Fibroblast of lung (primary cell): Measurements from ENCODE around the gene SDK1. TPM values are rescaled to one million over a fixed set of nuclear protein-coding genes. Genes with fewer than 3 reads are reported as not detected.

Experiments
- DNase-seq, 2 donors: peaks; one replicate each; pipeline versions ENCODE4 v3.0.0 to v3.0.0-alpha.2; 2010; ENCODE audit warnings: low read depth in 2 of 2
- H2AFZ ChIP-seq: 2 replicates; pipeline ENCODE4 v1.5.1; 2012; ENCODE audit warnings: low read length, control low read depth, inconsistent platforms
- H3K27ac ChIP-seq: 2 replicates; pipeline ENCODE4 v1.5.1; 2011; ENCODE audit warnings: low read length, control low read depth; ENCODE audit not compliant: insufficient read depth
- H3K27me3 ChIP-seq: 2 replicates; pipeline ENCODE4 v1.5.1; 2011; ENCODE audit warnings: mild to moderate bottlenecking, low read length; ENCODE audit not compliant: control insufficient read depth, insufficient read depth
- H3K36me3 ChIP-seq: 2 replicates; pipeline ENCODE4 v1.5.1; 2011; ENCODE audit warnings: low read length; ENCODE audit not compliant: control insufficient read depth, insufficient read depth
- H3K4me1 ChIP-seq: 2 replicates; pipeline ENCODE4 v1.5.1; 2011; ENCODE audit warnings: low read length; ENCODE audit not compliant: control insufficient read depth, insufficient read depth; ENCODE audit errors: extremely low read depth
- H3K4me2 ChIP-seq: 2 replicates; pipeline ENCODE4 v1.5.1; 2011; ENCODE audit warnings: low read length, control low read depth; ENCODE audit not compliant: insufficient read depth; ENCODE audit errors: extremely low read depth
- H3K4me3 ChIP-seq, 4 experiments: fragments of 200-600 bp in 1 of 4; sonication (generic) in 1 of 4; replicated peaks in 1 of 4; 2 replicates each; pipeline ENCODE4 v1.5.1; 2011 to 2016; ENCODE audit warnings: low read length in 4 of 4, low read depth in 3 of 4, mild to moderate bottlenecking in 3 of 4, control low read depth in 2 of 4, inconsistent platforms in 1 of 4, mixed read lengths in 1 of 4; ENCODE audit not compliant: insufficient read depth in 1 of 4; ENCODE audit errors: control extremely low read depth in 1 of 4
- H3K79me2 ChIP-seq: 2 replicates; pipeline ENCODE4 v1.5.1; 2012; ENCODE audit warnings: mild to moderate bottlenecking, low read length, inconsistent platforms; ENCODE audit not compliant: control insufficient read depth, insufficient read depth
- H3K9ac ChIP-seq: 2 replicates; pipeline ENCODE4 v1.5.1; 2011; ENCODE audit warnings: mild to moderate bottlenecking, low read length, control low read depth; ENCODE audit not compliant: insufficient read depth
- H3K9me3 ChIP-seq: 2 replicates; pipeline ENCODE4 v1.5.1; 2012; ENCODE audit warnings: low read depth, low read length; ENCODE audit not compliant: control insufficient read depth, insufficient read depth
- H4K20me1 ChIP-seq: 2 replicates; pipeline ENCODE4 v1.5.1; 2011; ENCODE audit warnings: low read length; ENCODE audit not compliant: control insufficient read depth, insufficient read depth; ENCODE audit errors: extremely low read depth
- EZH2 ChIP-seq: IDR thresholded peaks from 2 replicates; pipeline ENCODE4 v1.5.1; 2012; ENCODE audit warnings: low read length, control low read depth, mild to moderate bottlenecking; ENCODE audit errors: missing control alignments
- polyA plus RNA-seq, 2 donors: library from polyadenylated mRNA; depleted of rRNA in 1 of 2; stranded (reverse) in 1 of 2; unstranded in 1 of 2; fragments of >200 nt; gene quantifications; 2 replicates each; pipeline ENCODE4 v1.2.1, GENCODE V29; 2011 to 2012; ENCODE audit warnings: missing spikeins in 1 of 2
- total RNA-seq: library from RNA; depleted of rRNA; stranded (reverse); fragments of >200 nt; gene quantifications from 2 replicates; pipeline ENCODE4 v1.2.1, GENCODE V29; 2014
- TF ChIP-seq, protein P1 (sequence below), 2 donors: IDR thresholded peaks in 1 of 2; conservative IDR thresholded peaks in 1 of 2; 1 replicate in 1 of 2; 2 replicates in 1 of 2; pipeline ENCODE4 v1.5.1; 2011 to 2012; ENCODE audit warnings: low read length in 2 of 2, control low read depth in 1 of 2, inconsistent platforms in 1 of 2, low read depth in 1 of 2, mild to moderate bottlenecking in 1 of 2

SDK1 gene
- total and polyA plus RNA-seq, 2 donors (not counting 1 experiment from before 2014, with no cell fraction given): 1.0 to 8.6 TPM

DNA sequence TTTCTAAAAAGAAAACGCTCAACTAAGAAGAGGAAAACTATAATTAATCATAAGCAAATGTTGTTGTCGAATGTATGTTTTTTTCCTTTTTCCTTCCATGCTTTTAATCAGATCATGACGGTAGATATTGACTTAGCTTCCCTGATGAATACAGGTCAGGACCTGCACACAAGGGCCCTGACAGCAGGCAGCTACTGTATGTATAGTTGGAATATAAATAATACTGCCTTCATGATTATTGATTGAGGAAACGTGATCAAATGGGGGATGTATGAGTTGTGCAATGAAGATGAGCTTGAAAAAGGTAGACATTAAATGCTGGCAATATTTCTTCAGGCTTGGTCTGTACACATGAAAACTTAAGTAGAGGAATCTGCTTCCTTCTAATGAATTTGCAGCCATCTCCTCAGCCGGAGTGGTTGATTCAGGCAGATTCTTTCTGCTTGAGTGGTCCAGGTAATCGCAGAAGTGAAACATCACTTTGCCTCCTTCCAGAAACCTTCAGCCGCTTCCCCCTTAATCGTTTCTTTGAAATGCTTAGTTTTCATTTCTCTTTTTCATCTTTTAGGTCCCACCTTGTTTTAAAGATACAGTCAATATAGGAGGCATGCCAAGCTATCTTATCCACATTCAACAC lies 656.5 kb downstream of the SDK1 start:
- Histone ChIP-seq H4K20me1 (no peaks in the 10 kb centered on the region), H3K27ac (no peak overlapping the region), H2AFZ (no peak overlapping the region), H3K36me3 (no peaks in the 10 kb centered on the region), H3K9me3 (no peaks in the 10 kb centered on the region), H3K4me2 (no peak overlapping the region), H3K4me3 (no peak overlapping the region), H3K9ac (no peak overlapping the region), H3K79me2 (no peaks in the 10 kb centered on the region), H3K4me1 (no peaks in the 10 kb centered on the region), H3K27me3 (no peaks in the 10 kb centered on the region)
- no peak for DNase-seq
- TF ChIP-seq EZH2: no peak
- TF ChIP-seq, protein P1, sequence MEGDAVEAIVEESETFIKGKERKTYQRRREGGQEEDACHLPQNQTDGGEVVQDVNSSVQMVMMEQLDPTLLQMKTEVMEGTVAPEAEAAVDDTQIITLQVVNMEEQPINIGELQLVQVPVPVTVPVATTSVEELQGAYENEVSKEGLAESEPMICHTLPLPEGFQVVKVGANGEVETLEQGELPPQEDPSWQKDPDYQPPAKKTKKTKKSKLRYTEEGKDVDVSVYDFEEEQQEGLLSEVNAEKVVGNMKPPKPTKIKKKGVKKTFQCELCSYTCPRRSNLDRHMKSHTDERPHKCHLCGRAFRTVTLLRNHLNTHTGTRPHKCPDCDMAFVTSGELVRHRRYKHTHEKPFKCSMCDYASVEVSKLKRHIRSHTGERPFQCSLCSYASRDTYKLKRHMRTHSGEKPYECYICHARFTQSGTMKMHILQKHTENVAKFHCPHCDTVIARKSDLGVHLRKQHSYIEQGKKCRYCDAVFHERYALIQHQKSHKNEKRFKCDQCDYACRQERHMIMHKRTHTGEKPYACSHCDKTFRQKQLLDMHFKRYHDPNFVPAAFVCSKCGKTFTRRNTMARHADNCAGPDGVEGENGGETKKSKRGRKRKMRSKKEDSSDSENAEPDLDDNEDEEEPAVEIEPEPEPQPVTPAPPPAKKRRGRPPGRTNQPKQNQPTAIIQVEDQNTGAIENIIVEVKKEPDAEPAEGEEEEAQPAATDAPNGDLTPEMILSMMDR (conservative IDR thresholded peaks at IDR 0.05 in 1 of 2, IDR thresholded peaks at IDR 0.05 in 1 of 2; ENCODE audit: low read depth in 1 of 2, low read length in 2 of 2): no peak

DNA sequence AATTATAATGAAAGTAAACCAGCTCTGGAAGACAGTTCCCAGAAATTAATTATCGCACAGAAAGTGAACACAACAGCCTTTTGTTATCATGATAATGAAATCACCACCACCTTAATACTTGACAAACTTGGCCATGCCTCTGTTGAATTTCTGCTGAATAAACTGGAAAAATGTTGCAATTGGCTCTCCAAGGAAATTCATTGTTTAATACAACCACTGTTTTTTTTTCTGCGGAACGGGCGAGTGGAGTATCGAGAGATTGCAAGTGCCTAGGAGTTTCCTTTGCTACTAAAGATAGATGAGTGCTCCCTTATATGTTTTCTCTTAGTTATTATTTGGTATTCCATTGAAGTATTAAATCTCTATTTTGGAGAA lies 657.0 kb downstream of the SDK1 start:
- H3K9me3 ChIP-seq: no peaks in the 10 kb centered on the region
- no peaks in the 10 kb centered on the region for H3K36me3 ChIP-seq
- H3K27ac ChIP-seq: no peak overlapping the region
- no peak overlapping the region for H3K4me2 ChIP-seq
- no peak overlapping the region for H2AFZ ChIP-seq
- H3K9ac ChIP-seq: no peak overlapping the region
- no peak for DNase-seq
- H3K27me3 ChIP-seq: no peaks in the 10 kb centered on the region
- TF ChIP-seq, protein P1 (conservative IDR thresholded peaks at IDR 0.05 in 1 of 2, IDR thresholded peaks at IDR 0.05 in 1 of 2; ENCODE audit: low read depth in 1 of 2, low read length in 2 of 2): no peak
- no peak for TF ChIP-seq EZH2
- H4K20me1 ChIP-seq: no peaks in the 10 kb centered on the region
- no peak overlapping the region for H3K4me3 ChIP-seq
- no peaks in the 10 kb centered on the region for H3K4me1 ChIP-seq
- no peaks in the 10 kb centered on the region for H3K79me2 ChIP-seq

DNA sequence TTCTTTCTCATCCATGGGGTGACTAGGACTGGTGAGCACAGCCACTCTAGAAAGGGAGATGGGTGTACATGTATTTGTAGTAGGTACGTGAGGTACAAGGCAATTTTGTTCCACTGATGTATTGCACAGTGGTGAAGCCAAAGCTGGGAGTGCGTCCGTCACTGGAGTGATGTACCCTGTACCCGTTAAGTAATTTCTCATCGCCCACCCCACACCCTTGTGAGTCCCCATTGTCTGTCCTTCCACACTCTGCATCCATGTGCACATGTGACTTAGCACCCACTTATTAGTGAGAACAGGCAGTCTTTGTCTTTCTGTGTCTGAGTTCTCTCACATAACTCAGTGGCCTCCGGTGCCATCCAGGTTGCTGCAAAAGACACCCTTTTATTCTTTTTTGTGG lies 658.3 kb downstream of the SDK1 start:
- no peak overlapping the region for H3K27ac ChIP-seq
- no peaks in the 10 kb centered on the region for H3K27me3 ChIP-seq
- no peak for TF ChIP-seq EZH2
- TF ChIP-seq, protein P1 (conservative IDR thresholded peaks at IDR 0.05 in 1 of 2, IDR thresholded peaks at IDR 0.05 in 1 of 2; ENCODE audit: low read depth in 1 of 2, low read length in 2 of 2): no peak
- H3K4me3 ChIP-seq: no peak overlapping the region
- no peaks in the 10 kb centered on the region for H4K20me1 ChIP-seq
- H3K79me2 ChIP-seq: no peaks in the 10 kb centered on the region
- H3K36me3 ChIP-seq: no peaks in the 10 kb centered on the region
- no peak overlapping the region for H2AFZ ChIP-seq
- no peaks in the 10 kb centered on the region for H3K4me1 ChIP-seq
- H3K9me3 ChIP-seq: no peaks in the 10 kb centered on the region
- DNase-seq: no peak
- no peak overlapping the region for H3K4me2 ChIP-seq
- no peak overlapping the region for H3K9ac ChIP-seq
